HG03378 (cell line): Measurements from ENCODE around the gene HS6ST3.

Source experiments
- ATAC-seq: cut with Tn5 transposase; IDR thresholded peaks from one replicate; pipeline ENCODE4 v1.9.1; 2021; ENCODE audit warnings: mild to moderate bottlenecking, moderate library complexity; ENCODE audit not compliant: unreplicated experiment

Gene HS6ST3

DNA sequence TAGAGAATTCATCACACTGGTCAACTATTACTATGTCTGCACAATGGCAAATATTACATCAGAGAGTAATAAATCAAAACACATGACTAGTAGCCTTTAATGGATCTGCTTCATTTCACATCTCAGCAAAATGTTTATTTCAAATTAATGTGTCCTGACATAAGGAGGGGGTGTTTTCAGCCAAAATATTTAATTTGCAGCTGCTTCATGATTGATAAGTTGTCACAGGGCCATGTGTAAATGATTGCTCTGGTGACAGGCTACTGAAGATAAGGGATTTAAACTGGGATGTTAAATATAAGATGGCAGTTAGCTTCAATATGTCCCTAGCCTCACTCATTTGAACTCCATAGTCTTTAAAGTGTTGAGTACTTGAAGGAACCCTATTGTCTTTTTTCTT lies 601.1 kb downstream of the HS6ST3 start:
- ATAC-seq, result no peak

GRCh38 chr13:96696389-96696900 lies 606.5 kb downstream of the HS6ST3 start:
- ATAC-seq, result no peak

DNA sequence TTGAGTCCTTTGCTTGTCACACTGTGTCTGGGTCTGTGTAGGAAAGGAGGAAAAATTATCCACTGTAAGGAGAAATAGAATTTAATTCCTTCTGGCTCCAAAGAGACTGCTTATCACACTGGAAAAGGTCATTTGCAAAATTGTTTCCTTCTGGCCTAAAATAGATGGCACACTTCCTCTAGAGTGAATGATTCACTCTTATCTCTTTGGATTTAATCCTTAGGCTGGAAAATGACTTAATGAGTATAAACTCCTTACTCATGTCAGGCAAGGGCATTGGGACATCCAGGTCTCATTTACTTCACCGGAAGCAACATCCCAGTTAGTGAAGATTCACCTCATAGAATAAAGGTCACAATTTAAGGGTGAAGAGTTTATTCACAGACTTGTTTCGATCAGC lies 610.8 kb downstream of the HS6ST3 start:
- ATAC-seq, result no peak

- ATAC-seq, result no peak
Measured at GRCh38 chr13:96707146-96707545, 617.2 kb downstream of the HS6ST3 start.

- ATAC-seq, result no peak
Measured at GRCh38 chr13:96710166-96710862, 620.4 kb downstream of the HS6ST3 start.

DNA sequence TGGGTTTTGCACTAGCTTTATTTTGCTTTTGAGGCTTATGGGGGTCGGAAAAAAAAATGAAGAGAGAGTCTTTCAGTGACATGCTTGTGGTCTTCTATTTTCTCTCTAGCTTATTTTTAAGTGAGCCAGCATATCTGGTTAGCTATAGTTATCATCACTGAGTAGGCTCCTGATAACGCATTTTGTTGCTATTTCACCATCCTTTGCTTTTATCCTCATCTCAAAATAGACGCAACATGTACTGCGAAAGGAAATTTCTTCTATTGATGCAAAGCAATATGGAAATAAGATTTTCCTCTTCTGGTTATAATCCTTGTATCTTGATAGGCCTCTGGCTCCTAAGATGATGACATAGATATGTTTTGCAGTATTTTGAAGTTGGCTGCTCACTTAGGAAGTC lies 630.5 kb downstream of the HS6ST3 start:
- no peak for ATAC-seq

- no peak for ATAC-seq
Measured at GRCh38 chr13:96726651-96727050, 636.7 kb downstream of the HS6ST3 start.

DNA sequence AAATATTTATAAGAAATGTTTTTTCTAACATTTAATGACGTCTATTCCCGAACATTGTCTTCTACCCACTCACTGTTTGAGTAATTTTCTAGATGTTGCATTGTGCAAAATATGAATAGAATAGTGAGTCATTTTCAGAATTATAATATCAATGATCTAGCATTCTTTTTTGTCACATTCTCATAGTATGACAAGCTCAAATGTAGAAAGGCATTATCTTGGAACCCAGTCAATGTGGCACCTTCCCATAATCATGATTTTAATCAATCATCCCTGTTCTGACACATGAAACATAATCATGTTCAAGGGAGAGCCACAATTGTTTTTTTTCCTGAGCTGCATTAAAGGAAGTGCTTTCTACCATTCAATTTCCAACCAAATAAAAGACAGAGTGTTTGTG lies 638.6 kb downstream of the HS6ST3 start:
- ATAC-seq, result no peak

DNA sequence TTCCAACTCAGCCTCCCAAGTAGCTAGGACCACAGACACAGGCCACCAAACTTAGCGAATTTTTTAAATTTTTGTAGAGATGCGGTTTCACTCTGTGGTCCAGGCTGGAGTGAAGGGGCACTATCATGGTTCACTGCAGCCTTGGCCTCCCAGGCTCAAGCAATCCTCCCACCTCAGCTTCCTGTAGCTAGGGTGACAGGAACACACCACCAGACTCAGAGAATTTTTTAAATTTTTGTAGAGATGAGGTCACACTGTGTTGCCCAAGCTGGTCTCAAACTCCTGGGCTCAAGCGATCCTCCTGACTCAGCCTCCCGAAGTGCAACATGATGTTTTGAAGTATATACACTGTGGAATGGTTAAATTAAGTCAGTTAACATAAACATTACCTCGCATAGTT lies 640.8 kb downstream of the HS6ST3 start:
- ATAC-seq, result no peak

- no peak for ATAC-seq
Measured at GRCh38 chr13:96734499-96734898, 644.6 kb downstream of the HS6ST3 start.

- no peak for ATAC-seq
Measured at GRCh38 chr13:96741779-96742178, 651.9 kb downstream of the HS6ST3 start.

DNA sequence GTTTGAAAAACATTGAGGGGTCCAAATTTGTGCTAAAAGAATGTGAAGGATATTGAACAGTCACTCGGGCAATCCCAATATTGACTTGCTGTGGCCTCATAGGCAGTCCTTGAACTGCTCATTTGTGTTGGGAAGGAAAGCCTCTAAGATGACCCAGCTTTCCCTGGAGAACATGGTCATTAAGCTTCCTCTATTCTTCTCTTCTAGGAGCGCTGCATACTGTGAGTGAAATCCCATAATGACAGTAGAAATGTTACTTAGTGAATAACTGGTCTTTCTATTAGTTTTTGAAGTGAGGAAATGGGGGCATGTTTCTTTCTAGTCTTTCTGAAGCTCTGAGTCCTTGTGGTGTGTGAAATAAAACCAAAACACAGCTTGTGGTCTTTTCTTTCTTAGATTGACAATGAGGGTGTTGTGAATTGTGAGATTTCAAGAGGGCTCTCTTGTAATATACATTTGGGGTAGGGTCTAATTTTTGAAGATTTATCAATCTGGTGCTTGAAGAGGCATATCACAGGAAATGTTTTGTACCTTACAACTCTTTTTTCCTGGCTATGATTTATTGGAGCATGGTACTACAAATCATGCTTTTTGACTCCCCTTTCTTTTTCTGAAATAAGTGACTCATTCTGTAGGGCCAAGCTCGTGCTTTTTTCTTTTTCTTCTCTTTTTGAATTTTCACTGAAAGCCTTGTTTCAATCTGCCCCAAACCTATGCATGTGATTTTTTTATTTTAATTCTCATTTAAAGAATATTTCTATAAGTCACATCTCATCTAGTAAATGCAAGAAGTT lies 653.6 kb downstream of the HS6ST3 start:
- no peak for ATAC-seq

- ATAC-seq, result no peak
Measured at GRCh38 chr13:96744367-96745331, 654.7 kb downstream of the HS6ST3 start.

GRCh38 chr13:96746886-96747285 lies 657.0 kb downstream of the HS6ST3 start:
- no peak for ATAC-seq

DNA sequence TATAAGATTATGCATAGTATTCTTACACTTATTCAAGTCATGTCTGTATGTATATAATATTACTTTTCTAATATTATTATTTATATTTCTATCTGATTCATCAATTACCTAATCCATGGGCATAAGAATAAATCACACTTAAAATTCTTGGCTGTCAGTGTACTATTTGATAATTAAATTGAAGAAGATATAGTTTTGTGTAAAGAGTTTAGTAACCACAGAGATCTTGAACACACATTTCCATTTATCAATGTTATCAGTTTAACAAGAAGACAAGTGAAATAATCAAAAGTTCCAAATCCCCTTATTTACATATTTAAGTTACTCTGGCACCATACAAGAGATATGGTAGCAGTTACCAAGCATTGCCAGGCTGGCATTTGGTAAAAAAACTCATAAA lies 659.9 kb downstream of the HS6ST3 start:
- ATAC-seq, result no peak

- no peak for ATAC-seq
Measured at GRCh38 chr13:96751089-96751488, 661.2 kb downstream of the HS6ST3 start.

- no peak for ATAC-seq
Measured at GRCh38 chr13:96762876-96763275, 673.0 kb downstream of the HS6ST3 start.

DNA sequence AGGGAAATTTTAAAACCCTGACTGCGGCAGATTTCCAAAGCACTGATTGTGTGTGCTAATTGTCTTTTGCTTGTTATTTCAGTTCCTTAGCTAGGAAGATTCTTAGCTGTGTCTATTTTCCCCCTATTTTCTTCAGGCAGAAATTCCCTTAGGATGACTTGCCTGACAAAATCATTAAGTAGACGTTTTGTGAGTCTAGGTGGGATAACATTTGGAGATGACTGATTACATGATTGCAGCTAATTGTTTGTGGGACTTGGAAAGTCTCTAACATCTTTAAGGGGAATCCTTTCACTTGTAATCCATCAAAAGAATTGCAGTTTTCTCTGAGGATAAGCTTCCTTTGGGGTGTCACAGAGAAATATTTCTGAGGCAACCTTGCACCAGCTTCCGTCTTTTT lies 676.4 kb downstream of the HS6ST3 start:
- ATAC-seq, result no peak

- no peak for ATAC-seq
Measured at GRCh38 chr13:96768524-96768923, 678.6 kb downstream of the HS6ST3 start.

DNA sequence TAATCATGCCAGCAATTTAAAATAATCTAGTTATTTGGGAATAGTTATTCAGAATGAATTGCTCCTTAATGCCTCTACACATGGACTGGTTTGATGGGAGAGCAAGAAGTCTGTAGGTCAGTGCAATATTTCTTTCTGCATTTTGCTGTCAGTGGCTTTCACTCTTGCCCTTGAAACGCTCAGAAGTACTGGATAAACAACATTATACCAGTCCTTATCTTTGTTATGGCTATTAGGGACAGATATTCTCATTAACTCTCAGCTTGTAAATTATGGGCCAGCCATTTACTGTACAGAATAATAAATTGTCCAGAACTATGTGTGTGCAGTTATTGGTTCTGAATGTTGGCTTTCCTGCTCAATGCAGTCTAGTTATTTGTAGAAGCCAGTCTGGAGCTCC lies 680.0 kb downstream of the HS6ST3 start:
- no peak for ATAC-seq
